GM21737 (cell line): ENCODE measurements around the gene UQCRC2.
A peak's percentile ranks its signal among the peaks of the same experiment; 100 is the strongest.
"Not testable (repeated sequence)": the region's sequence is repeated elsewhere in the genome, so short reads cannot be mapped to it uniquely, and the experiment has no call there.

Experiments used
- ATAC-seq: cut with Tn5 transposase; IDR thresholded peaks from one replicate; pipeline ENCODE4 v1.9.1; 2021; ENCODE audit warnings: mild to moderate bottlenecking, moderate library complexity; ENCODE audit not compliant: unreplicated experiment

Gene UQCRC2

GRCh38 chr16:22008215-22009059 is 55.3 kb downstream of the UQCRC2 start:
- peak; percentile 24 for ATAC-seq

- ATAC-seq, result no peak
Measured at GRCh38 chr16:22010902-22011301, 57.7 kb downstream of the UQCRC2 start.

- no peak for ATAC-seq
Measured at GRCh38 chr16:22012241-22012640, 59.1 kb downstream of the UQCRC2 start.

- ATAC-seq, result no peak
Measured at GRCh38 chr16:22013486-22013885, 60.3 kb downstream of the UQCRC2 start.

- ATAC-seq, result no peak
Measured at GRCh38 chr16:22014271-22014873, 61.2 kb downstream of the UQCRC2 start.

GRCh38 chr16:22016927-22017326 is 63.8 kb downstream of the UQCRC2 start:
- no peak for ATAC-seq

GRCh38 chr16:22018559-22018958 is 65.4 kb downstream of the UQCRC2 start:
- no peak for ATAC-seq

- no peak for ATAC-seq
Measured at GRCh38 chr16:22022151-22022550, 69.0 kb downstream of the UQCRC2 start.

GRCh38 chr16:22023505-22023904 is 70.3 kb downstream of the UQCRC2 start:
- no peak for ATAC-seq

- ATAC-seq, result not testable (repeated sequence)
Measured at GRCh38 chr16:22024785-22025184, 71.6 kb downstream of the UQCRC2 start.

GRCh38 chr16:22027633-22028032 is 74.5 kb downstream of the UQCRC2 start:
- ATAC-seq, result no peak

GRCh38 chr16:22029632-22030031 is 76.5 kb downstream of the UQCRC2 start:
- no peak for ATAC-seq

GRCh38 chr16:22030087-22030812 is 77.1 kb downstream of the UQCRC2 start:
- ATAC-seq, result no peak

- ATAC-seq, result no peak
Measured at GRCh38 chr16:22031483-22032083, 78.4 kb downstream of the UQCRC2 start.
